ENCODE data around the gene KLHL15.

KLHL15 gene

DNA sequence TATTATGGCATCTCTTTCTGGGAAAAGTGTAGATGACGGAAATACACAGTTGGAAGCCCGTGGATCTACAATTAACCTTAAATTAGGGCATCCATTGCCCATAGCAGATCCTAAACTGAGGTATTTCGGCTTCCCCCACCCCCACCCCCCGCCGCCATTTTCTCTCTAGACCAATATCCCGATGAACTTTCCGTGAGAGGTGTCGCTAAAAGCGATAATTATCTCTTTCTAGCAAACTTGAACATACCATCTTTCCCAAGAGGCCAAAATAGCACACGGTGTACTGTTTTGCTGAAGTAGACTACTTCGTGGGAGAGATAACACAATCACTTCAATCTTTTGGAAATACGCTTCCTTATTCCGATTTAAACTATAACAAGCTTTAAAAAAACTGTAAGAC lies 554 bp downstream of the KLHL15 start:
- H3K9ac ChIP-seq (ENCODE audit: low read length) = peak overlapping the region; percentile 95
- no peak overlapping the region for H3K4me3 ChIP-seq (ENCODE audit: low read length)
- H3K9me3 ChIP-seq (ENCODE audit: control insufficient read depth, low read length) = no peaks in the 10 kb centered on the region

DNA sequence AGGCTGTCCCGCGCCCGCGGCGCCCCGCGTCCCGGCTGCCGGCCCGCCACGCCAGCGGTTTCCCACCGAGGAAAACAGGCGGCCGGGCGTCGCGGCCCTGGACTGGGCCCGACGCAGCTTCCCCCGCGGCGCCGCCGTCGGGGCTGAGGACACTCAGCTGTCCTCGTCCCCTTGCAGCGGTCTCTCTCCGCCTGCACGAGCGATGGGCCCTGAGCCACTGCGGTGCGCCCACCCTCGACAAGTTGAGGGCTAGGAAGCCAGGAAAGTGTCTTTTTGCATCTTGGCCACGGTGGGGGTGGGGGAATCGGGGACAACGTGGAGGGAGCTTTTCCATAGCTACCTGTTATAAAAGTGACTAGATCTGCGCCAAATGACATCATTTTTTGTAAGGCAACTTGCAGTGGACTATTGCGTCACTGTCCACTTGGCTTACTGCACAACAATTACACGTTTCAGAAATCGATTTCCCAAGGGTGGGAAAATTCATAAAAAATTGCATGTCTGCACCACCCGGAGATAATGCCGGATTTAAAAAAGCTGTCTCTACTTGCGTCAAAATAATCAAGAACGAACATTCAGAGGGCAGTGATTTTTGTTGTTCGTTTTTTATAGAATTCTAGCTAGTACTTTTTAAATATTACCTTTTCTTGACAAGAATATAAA lies 1.1 kb downstream of the KLHL15 start:
- no peaks in the 10 kb centered on the region for H3K27me3 ChIP-seq (ENCODE audit: control insufficient read depth, insufficient read depth, low read length)
- no peaks in the 10 kb centered on the region for H3K9me3 ChIP-seq (ENCODE audit: control insufficient read depth, low read length)
- no peaks in the 10 kb centered on the region for H3K36me3 ChIP-seq (ENCODE audit: control insufficient read depth, insufficient read depth, low read length)
- H3K9ac ChIP-seq (ENCODE audit: low read length) = peak overlapping the region; percentile 95
- no peaks in the 10 kb centered on the region for H3K4me1 ChIP-seq (ENCODE audit: control insufficient read depth, insufficient read depth, low read length)
- H3K4me3 ChIP-seq (ENCODE audit: low read length) = peak overlapping the region; percentile 74

More for the DNA sequence above, 554 bp downstream of the KLHL15 start:
- H3K36me3 ChIP-seq (ENCODE audit: control insufficient read depth, insufficient read depth, low read length) = no peaks in the 10 kb centered on the region
- H3K4me1 ChIP-seq (ENCODE audit: control insufficient read depth, insufficient read depth, low read length) = no peaks in the 10 kb centered on the region
- H3K27me3 ChIP-seq (ENCODE audit: control insufficient read depth, insufficient read depth, low read length) = no peaks in the 10 kb centered on the region

DNA sequence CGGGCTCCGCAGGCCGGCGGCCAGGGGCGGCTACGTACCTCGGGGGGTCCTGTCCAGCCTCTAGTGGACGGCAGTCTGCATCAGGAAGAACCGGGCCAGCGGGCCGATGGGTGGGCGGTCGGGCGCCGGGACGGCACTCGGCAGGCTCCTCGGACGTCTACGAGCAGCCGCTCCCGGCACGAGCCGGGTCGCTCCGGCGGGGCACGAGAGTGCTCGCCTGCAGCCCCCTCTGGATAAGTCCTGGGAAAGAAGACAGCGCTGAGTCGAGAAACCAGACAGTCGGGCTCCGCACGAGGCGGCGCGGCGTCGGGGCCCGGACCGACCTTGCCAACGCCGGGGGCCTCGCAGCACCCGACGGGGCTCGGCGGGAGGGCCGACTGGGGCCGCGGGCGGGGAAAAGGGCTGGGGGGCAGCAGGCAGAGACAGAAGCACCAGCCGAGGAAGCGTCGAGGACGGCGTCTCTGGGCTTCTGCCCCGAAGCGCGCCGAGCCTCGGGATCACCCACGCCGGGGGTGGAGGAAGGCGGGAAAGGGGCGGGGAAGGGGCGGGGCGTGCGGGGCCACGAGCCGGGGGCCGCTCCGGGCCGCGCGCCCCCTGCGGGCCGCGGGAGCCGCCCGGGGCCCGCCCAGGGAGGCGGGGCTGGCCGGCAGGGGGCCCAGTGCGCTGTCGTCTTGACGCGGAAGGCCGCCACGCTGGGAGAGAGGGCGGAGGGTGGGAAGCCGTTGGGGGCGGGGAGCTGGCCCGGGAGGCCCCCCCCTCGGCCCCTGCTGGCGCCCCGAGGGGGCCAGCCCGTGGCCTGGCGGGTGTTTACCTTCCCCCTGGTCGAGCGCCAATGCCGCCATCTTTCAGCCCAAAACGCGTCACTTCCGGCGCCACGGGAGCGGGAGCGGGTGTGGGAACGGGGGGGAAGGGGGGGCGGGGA lies 1.9 kb downstream of the KLHL15 start:
- no peaks in the 10 kb centered on the region for H3K27me3 ChIP-seq (ENCODE audit: control insufficient read depth, insufficient read depth, low read length)
- H3K4me3 ChIP-seq (ENCODE audit: low read length) = peak overlapping the region; percentile 31

DNA sequence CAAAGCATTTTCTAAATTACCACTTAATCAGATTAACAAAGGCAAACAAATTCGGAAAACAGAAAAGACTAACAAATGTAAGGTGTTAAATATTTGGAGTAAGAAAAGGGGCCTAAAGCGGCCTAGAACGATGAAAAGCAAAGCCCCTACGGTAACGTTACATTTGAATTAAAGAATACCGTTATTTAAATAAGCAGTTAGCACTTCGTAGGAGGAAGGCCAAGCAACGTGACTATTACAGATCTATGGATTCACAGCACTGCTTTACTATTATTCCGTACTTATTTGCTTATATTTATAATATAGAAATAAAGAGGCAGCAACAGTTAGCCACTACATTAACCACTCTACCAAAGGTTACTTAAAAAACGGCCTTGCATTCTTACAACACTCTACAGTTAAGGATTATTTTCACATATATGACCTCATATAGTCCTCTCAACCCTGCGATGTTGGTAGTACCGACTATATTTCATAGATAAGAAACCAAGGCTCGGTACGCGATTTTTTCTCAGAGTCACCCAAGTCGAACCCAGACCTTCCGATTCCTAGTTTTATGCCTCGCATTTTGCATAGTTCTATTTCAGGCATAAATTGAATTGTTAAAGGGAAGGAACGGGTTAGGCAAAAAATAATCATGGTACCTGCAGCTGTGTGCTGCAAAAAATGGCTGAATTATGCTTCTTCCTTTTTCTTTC lies 2.9 kb downstream of the KLHL15 start:
- no peaks in the 10 kb centered on the region for H3K4me1 ChIP-seq (ENCODE audit: control insufficient read depth, insufficient read depth, low read length)
- no peaks in the 10 kb centered on the region for H3K9me3 ChIP-seq (ENCODE audit: control insufficient read depth, low read length)
- H3K27me3 ChIP-seq (ENCODE audit: control insufficient read depth, insufficient read depth, low read length) = no peaks in the 10 kb centered on the region
- H3K9ac ChIP-seq (ENCODE audit: low read length) = peak overlapping the region; percentile 66
- peak overlapping the region; percentile 31 for H3K4me3 ChIP-seq (ENCODE audit: low read length)
- no peaks in the 10 kb centered on the region for H3K36me3 ChIP-seq (ENCODE audit: control insufficient read depth, insufficient read depth, low read length)

More for the DNA sequence above, 1.9 kb downstream of the KLHL15 start:
- Histone ChIP-seq H3K36me3 (ENCODE audit: control insufficient read depth, insufficient read depth, low read length) (no peaks in the 10 kb centered on the region), H3K4me1 (ENCODE audit: control insufficient read depth, insufficient read depth, low read length) (no peaks in the 10 kb centered on the region), H3K9me3 (ENCODE audit: control insufficient read depth, low read length) (no peaks in the 10 kb centered on the region), H3K9ac (ENCODE audit: low read length) (peak overlapping the region; percentile 95)

DNA sequence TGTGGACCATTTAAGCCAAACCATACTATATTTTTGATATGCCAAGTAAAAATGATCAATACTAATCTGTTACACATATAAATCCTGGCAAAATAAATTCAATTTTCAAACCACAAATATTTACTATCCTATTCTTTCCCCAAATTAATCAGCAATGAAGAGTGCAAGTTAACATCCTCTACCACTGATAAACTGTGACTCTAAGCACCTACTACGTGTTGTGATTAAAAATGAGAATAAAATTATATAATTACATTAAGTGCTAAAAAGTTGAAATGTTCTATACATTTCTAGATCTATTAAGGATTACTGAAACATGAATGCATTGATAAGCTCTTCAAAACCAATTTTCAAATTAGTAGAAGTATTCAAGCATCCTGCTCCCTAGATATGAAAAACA lies 3.4 kb downstream of the KLHL15 start:
- Histone ChIP-seq H3K27me3 (ENCODE audit: control insufficient read depth, insufficient read depth, low read length) (no peaks in the 10 kb centered on the region), H3K9ac (ENCODE audit: low read length) (no peak overlapping the region), H3K9me3 (ENCODE audit: control insufficient read depth, low read length) (no peaks in the 10 kb centered on the region), H3K4me1 (ENCODE audit: control insufficient read depth, insufficient read depth, low read length) (no peaks in the 10 kb centered on the region), H3K4me3 (ENCODE audit: low read length) (no peak overlapping the region), H3K36me3 (ENCODE audit: control insufficient read depth, insufficient read depth, low read length) (no peaks in the 10 kb centered on the region)

DNA sequence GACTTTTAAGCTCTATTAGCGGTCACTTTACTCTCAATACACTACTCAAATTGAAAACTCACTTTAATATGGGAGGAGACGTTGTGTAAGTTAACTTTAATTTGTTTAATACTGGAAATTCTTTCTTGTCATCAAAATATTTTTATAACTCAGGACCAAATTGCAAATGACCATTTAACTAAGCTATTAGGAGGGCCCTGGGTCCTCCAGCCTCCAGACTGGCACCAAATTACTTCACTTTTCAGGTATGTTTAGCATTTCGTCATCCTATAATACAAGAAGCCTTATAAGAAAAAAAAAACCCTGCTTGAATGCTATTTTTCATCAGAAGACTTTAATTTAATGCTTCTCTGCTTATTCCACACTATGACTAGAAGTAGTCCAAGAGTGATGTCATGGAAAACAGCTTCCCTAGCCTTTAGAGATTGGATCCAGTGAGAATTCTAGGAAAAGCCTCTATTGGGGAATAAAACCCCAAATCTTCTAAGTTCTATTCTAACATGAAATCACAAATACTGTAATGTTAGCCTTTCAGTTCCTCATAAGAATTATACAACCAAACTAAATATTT lies 6.6 kb downstream of the KLHL15 start:
- Histone ChIP-seq H3K9ac (ENCODE audit: low read length) (no peak overlapping the region), H3K9me3 (ENCODE audit: control insufficient read depth, low read length) (no peaks in the 10 kb centered on the region), H3K27me3 (ENCODE audit: control insufficient read depth, insufficient read depth, low read length) (no peaks in the 10 kb centered on the region), H3K4me1 (ENCODE audit: control insufficient read depth, insufficient read depth, low read length) (no peaks in the 10 kb centered on the region), H3K36me3 (ENCODE audit: control insufficient read depth, insufficient read depth, low read length) (no peaks in the 10 kb centered on the region), H3K4me3 (ENCODE audit: low read length) (no peak overlapping the region)

DNA sequence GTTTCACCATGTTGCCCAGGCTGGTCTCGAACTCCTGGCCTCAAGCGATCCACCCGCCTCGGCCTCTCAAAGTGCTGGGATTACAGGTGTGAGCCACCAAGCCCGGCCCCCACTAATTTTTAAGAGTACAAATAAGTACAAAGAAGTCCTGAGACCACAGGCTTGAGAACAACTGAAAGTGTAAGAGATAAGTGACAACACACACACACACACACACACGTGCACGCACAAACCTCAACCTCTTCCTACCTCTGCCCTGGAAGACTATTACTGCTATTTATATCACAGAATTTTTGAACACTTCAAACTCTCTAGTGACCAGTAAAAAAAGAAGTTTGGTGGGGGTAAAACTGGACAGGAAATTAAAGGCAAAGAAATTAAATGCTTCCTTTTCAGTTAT lies 7.5 kb downstream of the KLHL15 start:
- Histone ChIP-seq H3K36me3 (ENCODE audit: control insufficient read depth, insufficient read depth, low read length) (no peaks in the 10 kb centered on the region), H3K4me1 (ENCODE audit: control insufficient read depth, insufficient read depth, low read length) (no peaks in the 10 kb centered on the region), H3K4me3 (ENCODE audit: low read length) (no peak overlapping the region), H3K9ac (ENCODE audit: low read length) (no peak overlapping the region), H3K27me3 (ENCODE audit: control insufficient read depth, insufficient read depth, low read length) (no peaks in the 10 kb centered on the region), H3K9me3 (ENCODE audit: control insufficient read depth, low read length) (no peaks in the 10 kb centered on the region)

DNA sequence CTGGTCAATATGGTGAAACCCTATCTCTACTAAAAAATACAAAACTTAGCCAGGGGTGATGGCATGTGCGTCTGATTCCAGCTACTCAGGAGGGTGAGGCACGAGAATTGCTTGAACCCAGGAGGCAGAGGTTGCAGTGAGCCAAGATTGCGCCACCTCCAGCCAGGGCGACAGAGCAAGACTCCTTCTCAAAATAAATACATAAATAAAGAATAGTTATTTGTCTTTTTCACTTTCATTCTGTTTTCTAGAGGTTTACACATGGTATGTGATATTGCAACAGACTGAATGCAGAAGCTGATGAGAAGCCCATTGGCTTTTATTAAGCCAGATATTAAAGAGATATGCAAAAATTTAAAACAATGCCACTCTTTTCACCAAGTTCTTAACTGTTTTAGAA lies 8.2 kb downstream of the KLHL15 start:
- Histone ChIP-seq H3K4me3 (ENCODE audit: low read length) (no peak overlapping the region), H3K36me3 (ENCODE audit: control insufficient read depth, insufficient read depth, low read length) (no peaks in the 10 kb centered on the region), H3K9me3 (ENCODE audit: control insufficient read depth, low read length) (no peaks in the 10 kb centered on the region), H3K9ac (ENCODE audit: low read length) (no peak overlapping the region), H3K4me1 (ENCODE audit: control insufficient read depth, insufficient read depth, low read length) (no peaks in the 10 kb centered on the region), H3K27me3 (ENCODE audit: control insufficient read depth, insufficient read depth, low read length) (no peaks in the 10 kb centered on the region)

DNA sequence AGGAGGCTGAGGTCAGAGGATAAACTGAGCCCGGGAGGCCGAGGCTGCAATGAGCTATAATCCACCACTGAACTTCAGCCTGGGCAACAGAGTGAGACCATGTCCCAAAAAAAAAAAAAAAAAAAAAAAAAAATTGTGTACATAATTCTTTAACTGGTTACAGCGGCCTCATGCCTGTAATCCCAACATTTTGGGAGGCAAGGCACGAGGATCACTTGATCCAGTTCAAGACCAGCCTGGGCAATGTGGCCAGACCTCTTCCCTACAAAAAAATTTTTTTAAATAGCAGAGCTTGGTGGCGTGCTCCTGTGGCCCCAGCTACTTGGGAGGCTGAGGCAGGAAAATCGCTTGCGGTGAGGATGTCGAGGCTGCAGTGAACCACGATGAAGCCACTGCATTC lies 9.3 kb downstream of the KLHL15 start:
- H3K4me1 ChIP-seq (ENCODE audit: control insufficient read depth, insufficient read depth, low read length) = no peaks in the 10 kb centered on the region
- H3K27me3 ChIP-seq (ENCODE audit: control insufficient read depth, insufficient read depth, low read length) = no peaks in the 10 kb centered on the region
- H3K36me3 ChIP-seq (ENCODE audit: control insufficient read depth, insufficient read depth, low read length) = no peaks in the 10 kb centered on the region

DNA sequence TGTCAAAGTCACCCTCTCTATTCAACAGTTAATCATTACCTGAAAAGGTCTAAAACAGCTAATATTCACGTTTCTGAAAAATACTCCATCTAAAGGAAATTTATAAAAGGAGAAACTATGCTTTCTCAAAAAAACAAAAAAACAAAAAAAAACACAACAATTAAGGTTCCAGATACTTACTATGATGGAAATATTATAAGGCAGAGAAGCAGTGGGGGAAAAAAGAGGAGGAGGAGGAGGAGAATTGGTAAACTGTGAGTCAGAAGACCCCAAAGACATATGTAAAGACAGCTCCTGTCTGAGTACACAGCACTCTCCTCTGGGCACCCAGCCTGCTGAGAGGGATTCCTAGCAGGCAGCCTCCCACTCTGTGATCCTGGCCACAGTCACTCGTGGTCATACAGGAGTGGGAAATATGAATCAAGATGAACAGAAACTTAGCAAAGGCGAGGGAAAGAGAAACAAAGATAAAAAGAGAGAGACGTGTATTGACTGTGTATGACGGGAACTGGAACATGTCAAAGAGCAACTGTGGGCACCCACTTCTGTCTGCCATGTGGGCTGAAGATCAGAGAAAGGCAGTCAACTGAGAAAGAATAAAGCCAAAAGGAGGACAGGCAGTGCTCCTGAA lies 12.5 kb downstream of the KLHL15 start:
- H3K27me3 ChIP-seq (ENCODE audit: control insufficient read depth, insufficient read depth, low read length) = no peaks in the 10 kb centered on the region
- no peaks in the 10 kb centered on the region for H3K9me3 ChIP-seq (ENCODE audit: control insufficient read depth, low read length)
- no peak overlapping the region for H3K4me3 ChIP-seq (ENCODE audit: low read length)
- H3K9ac ChIP-seq (ENCODE audit: low read length) = no peak overlapping the region
- H3K4me1 ChIP-seq (ENCODE audit: control insufficient read depth, insufficient read depth, low read length) = no peaks in the 10 kb centered on the region
- H3K36me3 ChIP-seq (ENCODE audit: control insufficient read depth, insufficient read depth, low read length) = no peaks in the 10 kb centered on the region

More for the DNA sequence above, 9.3 kb downstream of the KLHL15 start:
- H3K9ac ChIP-seq (ENCODE audit: low read length) = no peak overlapping the region
- H3K9me3 ChIP-seq (ENCODE audit: control insufficient read depth, low read length) = no peaks in the 10 kb centered on the region
- H3K4me3 ChIP-seq (ENCODE audit: low read length) = no peak overlapping the region

DNA sequence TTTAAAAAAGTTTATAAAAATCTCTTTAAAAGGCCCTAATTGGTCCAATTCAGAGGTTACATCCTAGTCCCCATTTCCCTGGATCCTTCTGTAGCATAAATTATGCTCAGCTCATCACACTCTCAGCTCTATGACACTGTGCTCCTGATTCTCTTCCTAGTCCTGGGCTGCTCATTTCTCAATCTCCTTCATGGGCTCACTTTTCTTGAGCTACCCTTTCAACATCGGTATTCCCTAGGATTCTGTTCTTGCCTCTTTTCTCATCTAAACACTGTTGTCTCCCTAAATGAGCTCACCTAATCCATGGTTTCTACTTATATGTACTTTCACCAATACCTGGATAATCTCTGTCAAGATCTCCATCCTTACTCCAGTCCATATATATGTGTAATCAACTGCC lies 14.7 kb downstream of the KLHL15 start:
- Histone ChIP-seq H3K9ac (ENCODE audit: low read length) (no peak overlapping the region), H3K4me1 (ENCODE audit: control insufficient read depth, insufficient read depth, low read length) (no peaks in the 10 kb centered on the region), H3K27me3 (ENCODE audit: control insufficient read depth, insufficient read depth, low read length) (no peaks in the 10 kb centered on the region), H3K4me3 (ENCODE audit: low read length) (no peak overlapping the region), H3K36me3 (ENCODE audit: control insufficient read depth, insufficient read depth, low read length) (no peaks in the 10 kb centered on the region), H3K9me3 (ENCODE audit: control insufficient read depth, low read length) (no peaks in the 10 kb centered on the region)
